ACC112 (cell line): ENCODE measurements around the gene HLA-C.
A peak's percentile ranks its signal among the peaks of the same experiment; 100 is the strongest.
"Not testable (repeated sequence)": the region's sequence is repeated elsewhere in the genome, so short reads cannot be mapped to it uniquely, and the experiment has no call there.

Experiments
- H2AFZ ChIP-seq: fragments of 200-600 bp; sonication (generic); one replicate; pipeline ENCODE4 v1.6.0; 2017; ENCODE audit warnings: antibody characterized with exemption, low read length; ENCODE audit not compliant: unreplicated experiment
- H3K27ac ChIP-seq: fragments of 200-600 bp; sonication (generic); 2 replicates; pipeline ENCODE4 v1.5.1; 2014; ENCODE audit warnings: low read depth, mild to moderate bottlenecking, antibody characterized with exemption, low read length, moderate library complexity
- H3K27me3 ChIP-seq: fragments of 200-600 bp; sonication (generic); 2 replicates; pipeline ENCODE4 v1.6.1; 2014; ENCODE audit warnings: mild to moderate bottlenecking, antibody characterized with exemption, low read length, moderate library complexity, mixed read lengths; ENCODE audit not compliant: insufficient read depth
- H3K36me3 ChIP-seq: fragments of 200-600 bp; sonication (generic); 2 replicates; pipeline ENCODE4 v1.6.1; 2016; ENCODE audit warnings: mild to moderate bottlenecking, antibody characterized with exemption, low read length, moderate library complexity, mixed read lengths; ENCODE audit not compliant: insufficient read depth
- H3K4me1 ChIP-seq: fragments of 200-600 bp; sonication (generic); one replicate; pipeline ENCODE4 v1.6.1; 2016; ENCODE audit warnings: low read length, mixed read lengths; ENCODE audit not compliant: insufficient read depth, unreplicated experiment, control insufficient read depth
- H3K4me3 ChIP-seq: fragments of 200-600 bp; sonication (generic); 2 replicates; pipeline ENCODE4 v1.5.1; 2014; ENCODE audit warnings: mild to moderate bottlenecking, low read depth, low read length
- H3K79me2 ChIP-seq: fragments of 200-600 bp; sonication (generic); one replicate; pipeline ENCODE4 v1.6.0; 2016; ENCODE audit warnings: low read length; ENCODE audit not compliant: control insufficient read depth, unreplicated experiment, insufficient read depth

The HLA-C gene

GRCh38 chr6:31270788-31271640, 878 bp downstream of the HLA-C start:
- Histone ChIP-seq H3K36me3 (no peaks in the 10 kb centered on the region; the same call in 1 of the 2 replicates), H2AFZ (no peak overlapping the region), H3K4me3 (peak overlapping the region; percentile 85), H3K27me3 (peaks cover 11% of the 10 kb centered on the region; the same call in 1 of the 2 replicates), H3K79me2 (peaks cover 10% of the 10 kb centered on the region), H3K27ac (peak overlapping the region; percentile 79), H3K4me1 (peaks cover 14% of the 10 kb centered on the region)

GRCh38 chr6:31268836-31269235, 3.1 kb downstream of the HLA-C start:
- H3K4me3 ChIP-seq, result no peak overlapping the region
- peaks cover 10% of the 10 kb centered on the region for H3K79me2 ChIP-seq
- no peaks in the 10 kb centered on the region; the same call in 1 of the 2 replicates for H3K36me3 ChIP-seq
- H2AFZ ChIP-seq, result no peak overlapping the region
- H3K27ac ChIP-seq, result no peak overlapping the region
- peaks cover 14% of the 10 kb centered on the region for H3K4me1 ChIP-seq
- no peaks in the 10 kb centered on the region for H3K27me3 ChIP-seq

- Histone ChIP-seq H3K4me3 (no peak overlapping the region), H3K79me2 (peaks cover 10% of the 10 kb centered on the region), H3K27me3 (no peaks in the 10 kb centered on the region), H3K4me1 (peaks cover 12% of the 10 kb centered on the region), H3K36me3 (no peaks in the 10 kb centered on the region; the same call in 1 of the 2 replicates), H2AFZ (no peak overlapping the region), H3K27ac (no peak overlapping the region)
Measured at GRCh38 chr6:31268369-31268765, 3.5 kb downstream of the HLA-C start.

GRCh38 chr6:31267651-31268368, 4.1 kb downstream of the HLA-C start:
- Histone ChIP-seq H3K4me3 (no peak overlapping the region), H3K36me3 (no peaks in the 10 kb centered on the region; the same call in 1 of the 2 replicates), H2AFZ (no peak overlapping the region), H3K4me1 (peaks cover 7% of the 10 kb centered on the region), H3K27me3 (peaks cover 2% of the 10 kb centered on the region; the same call in 1 of the 2 replicates), H3K79me2 (peaks cover 10% of the 10 kb centered on the region), H3K27ac (no peak overlapping the region)

- H2AFZ ChIP-seq, result no peak overlapping the region
- no peak overlapping the region for H3K4me3 ChIP-seq
- H3K79me2 ChIP-seq, result peaks cover 10% of the 10 kb centered on the region
- H3K27me3 ChIP-seq, result peaks cover 12% of the 10 kb centered on the region
- no peak overlapping the region for H3K27ac ChIP-seq
- H3K4me1 ChIP-seq, result peaks cover 4% of the 10 kb centered on the region
- no peaks in the 10 kb centered on the region; the same call in 1 of the 2 replicates for H3K36me3 ChIP-seq
Measured at GRCh38 chr6:31266567-31267360, 5.1 kb downstream of the HLA-C start.

- peaks cover 4% of the 10 kb centered on the region for H3K4me1 ChIP-seq
- H2AFZ ChIP-seq, result no peak overlapping the region
- H3K79me2 ChIP-seq, result peaks cover 6% of the 10 kb centered on the region
- H3K36me3 ChIP-seq, result no peaks in the 10 kb centered on the region; the same call in 1 of the 2 replicates
- no peak overlapping the region for H3K4me3 ChIP-seq
- H3K27ac ChIP-seq, result no peak overlapping the region
- peaks cover 20% of the 10 kb centered on the region for H3K27me3 ChIP-seq
Measured at GRCh38 chr6:31265926-31266325, 6.0 kb downstream of the HLA-C start.

GRCh38 chr6:31263346-31263933, 8.5 kb downstream of the HLA-C start:
- not testable (repeated sequence) for H3K4me3 ChIP-seq, H3K79me2 ChIP-seq, H3K4me1 ChIP-seq, H3K27ac ChIP-seq, H2AFZ ChIP-seq, H3K36me3 ChIP-seq
- peaks cover 23% of the 10 kb centered on the region for H3K27me3 ChIP-seq

GRCh38 chr6:31259995-31260394, 11.9 kb downstream of the HLA-C start:
- H2AFZ ChIP-seq, H3K36me3 ChIP-seq, H3K27ac ChIP-seq, H3K79me2 ChIP-seq, H3K4me3 ChIP-seq, H3K4me1 ChIP-seq: not testable (repeated sequence)
- H3K27me3 ChIP-seq, result peaks cover 23% of the 10 kb centered on the region

GRCh38 chr6:31252625-31253024, 19.3 kb downstream of the HLA-C start:
- H3K27ac ChIP-seq, result no peak overlapping the region
- H3K4me1 ChIP-seq, result no peaks in the 10 kb centered on the region
- H3K36me3 ChIP-seq, result no peaks in the 10 kb centered on the region
- H3K27me3 ChIP-seq, result peaks cover 56% of the 10 kb centered on the region
- H2AFZ ChIP-seq, result no peak overlapping the region
- no peaks in the 10 kb centered on the region for H3K79me2 ChIP-seq
- H3K4me3 ChIP-seq, result no peak overlapping the region

GRCh38 chr6:31251261-31251660, 20.6 kb downstream of the HLA-C start:
- Histone ChIP-seq H2AFZ (no peak overlapping the region), H3K27me3 (peaks cover 57% of the 10 kb centered on the region), H3K4me1 (peaks cover 2% of the 10 kb centered on the region), H3K36me3 (no peaks in the 10 kb centered on the region), H3K79me2 (no peaks in the 10 kb centered on the region), H3K4me3 (no peak overlapping the region), H3K27ac (no peak overlapping the region)
